ENCODE data around the gene GRIA4.
"Not testable (repeated sequence)": the region's sequence is repeated elsewhere in the genome, so short reads cannot be mapped to it uniquely, and the experiment has no call there.

The GRIA4 gene

GRCh38 chr11:105858841-105859240 is 249.0 kb downstream of the GRIA4 start:
- Histone ChIP-seq H3K9ac (ENCODE audit: low read depth, low read length) (no peak overlapping the region), H3K4me1 (ENCODE audit: insufficient read depth, low read length) (no peaks in the 10 kb centered on the region), H3K9me3 (ENCODE audit: control insufficient read depth, insufficient read depth, low read length) (no peaks in the 10 kb centered on the region), H3K36me3 (ENCODE audit: insufficient read depth, low read length) (no peaks in the 10 kb centered on the region)

DNA sequence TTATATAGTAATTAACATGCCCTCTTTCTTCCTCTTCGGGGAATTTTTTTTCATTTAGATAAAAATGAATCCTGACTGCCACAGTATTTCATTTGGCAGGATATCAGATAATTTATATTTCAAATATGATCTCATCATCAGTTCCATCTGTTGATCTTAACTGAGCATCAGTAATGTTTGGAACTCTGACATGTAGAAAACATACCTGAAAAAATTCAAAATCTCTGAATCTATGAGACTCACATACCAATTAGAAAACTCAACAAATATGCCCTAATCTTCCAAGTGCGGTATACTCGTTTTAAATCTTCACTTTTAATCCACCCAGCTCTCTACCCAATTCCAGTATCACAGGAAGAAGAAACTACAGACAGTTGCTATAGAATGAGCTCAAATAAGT is 250.2 kb downstream of the GRIA4 start:
- H3K36me3 ChIP-seq (ENCODE audit: insufficient read depth, low read length): no peaks in the 10 kb centered on the region
- no peaks in the 10 kb centered on the region for H3K9me3 ChIP-seq (ENCODE audit: control insufficient read depth, insufficient read depth, low read length)
- no peak overlapping the region for H3K9ac ChIP-seq (ENCODE audit: low read depth, low read length)
- no peaks in the 10 kb centered on the region for H3K4me1 ChIP-seq (ENCODE audit: insufficient read depth, low read length)

DNA sequence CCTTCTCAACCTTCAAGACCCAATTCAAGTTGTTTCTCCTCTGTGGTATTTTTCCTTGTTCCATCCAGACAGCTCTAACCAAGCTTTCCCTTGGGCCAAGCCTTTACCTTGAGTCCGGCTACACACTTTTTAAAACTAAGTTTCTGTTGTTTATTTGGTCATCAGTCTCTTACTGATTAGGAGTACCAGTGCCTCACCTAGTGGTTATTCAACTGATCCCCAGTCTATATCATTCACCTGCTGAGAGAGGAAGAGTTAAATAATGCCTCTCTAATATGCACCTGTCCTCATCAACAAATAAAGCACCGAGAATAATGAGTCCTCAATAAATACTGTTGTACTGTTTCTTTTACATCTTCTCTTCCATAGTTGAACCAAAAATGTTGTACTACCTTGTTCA is 251.4 kb downstream of the GRIA4 start:
- no peak overlapping the region for H3K9ac ChIP-seq (ENCODE audit: low read depth, low read length)
- H3K4me1 ChIP-seq (ENCODE audit: insufficient read depth, low read length): no peaks in the 10 kb centered on the region
- no peaks in the 10 kb centered on the region for H3K36me3 ChIP-seq (ENCODE audit: insufficient read depth, low read length)
- H3K9me3 ChIP-seq (ENCODE audit: control insufficient read depth, insufficient read depth, low read length): no peaks in the 10 kb centered on the region

GRCh38 chr11:105862736-105863367 is 253.0 kb downstream of the GRIA4 start:
- H3K9ac ChIP-seq (ENCODE audit: low read depth, low read length): no peak overlapping the region

GRCh38 chr11:105863523-105863922 is 253.7 kb downstream of the GRIA4 start:
- H3K4me1 ChIP-seq (ENCODE audit: insufficient read depth, low read length): peaks cover 7% of the 10 kb centered on the region; the same call in 1 of the 2 replicates
- no peak overlapping the region for H3K9ac ChIP-seq (ENCODE audit: low read depth, low read length)
- no peaks in the 10 kb centered on the region for H3K9me3 ChIP-seq (ENCODE audit: control insufficient read depth, insufficient read depth, low read length)
- no peaks in the 10 kb centered on the region for H3K36me3 ChIP-seq (ENCODE audit: insufficient read depth, low read length)

More at GRCh38 chr11:105862736-105863367, 253.0 kb downstream of the GRIA4 start:
- Histone ChIP-seq H3K4me1 (ENCODE audit: insufficient read depth, low read length) (peaks cover 7% of the 10 kb centered on the region; the same call in 1 of the 2 replicates), H3K9me3 (ENCODE audit: control insufficient read depth, insufficient read depth, low read length) (no peaks in the 10 kb centered on the region), H3K36me3 (ENCODE audit: insufficient read depth, low read length) (no peaks in the 10 kb centered on the region)

- Histone ChIP-seq H3K4me1 (ENCODE audit: insufficient read depth, low read length) (peaks cover 7% of the 10 kb centered on the region; the same call in 1 of the 2 replicates), H3K36me3 (ENCODE audit: insufficient read depth, low read length) (no peaks in the 10 kb centered on the region), H3K9me3 (ENCODE audit: control insufficient read depth, insufficient read depth, low read length) (no peaks in the 10 kb centered on the region), H3K9ac (ENCODE audit: low read depth, low read length) (no peak overlapping the region)
Observed at GRCh38 chr11:105867742-105868141, 257.9 kb downstream of the GRIA4 start.

GRCh38 chr11:105868762-105869285 is 259.0 kb downstream of the GRIA4 start:
- H3K36me3 ChIP-seq (ENCODE audit: insufficient read depth, low read length): no peaks in the 10 kb centered on the region
- H3K9me3 ChIP-seq (ENCODE audit: control insufficient read depth, insufficient read depth, low read length): no peaks in the 10 kb centered on the region
- peaks cover 7% of the 10 kb centered on the region; the same call in 1 of the 2 replicates for H3K4me1 ChIP-seq (ENCODE audit: insufficient read depth, low read length)
- H3K9ac ChIP-seq (ENCODE audit: low read depth, low read length): no peak overlapping the region

DNA sequence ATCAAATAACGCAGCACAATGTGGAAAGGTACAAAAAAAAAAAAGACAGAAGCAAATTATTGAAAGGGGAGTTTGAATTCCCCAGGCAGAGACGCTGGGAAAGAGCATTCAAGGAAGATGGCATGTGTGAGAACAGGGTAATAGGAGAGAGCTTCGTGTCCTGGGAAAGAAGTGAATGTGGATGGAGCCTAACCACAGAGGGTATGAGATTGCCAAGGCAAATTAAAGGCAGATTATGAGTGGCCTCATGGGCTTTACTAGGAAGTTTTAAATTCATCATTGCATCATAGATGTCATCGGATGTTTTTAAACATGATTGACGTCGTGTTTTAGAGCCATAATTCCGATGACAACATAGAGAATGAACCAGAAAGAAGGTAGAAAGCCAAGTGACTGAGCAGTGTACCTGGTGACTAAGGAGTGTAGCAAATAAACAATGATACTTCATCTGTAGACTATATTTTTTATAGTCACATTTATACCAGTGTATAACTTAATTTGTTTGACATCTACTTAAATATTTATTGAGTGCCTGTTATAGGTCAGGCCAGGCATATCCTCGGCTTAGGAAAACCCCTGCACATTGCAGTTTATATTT is 260.7 kb downstream of the GRIA4 start:
- H3K36me3 ChIP-seq (ENCODE audit: insufficient read depth, low read length): no peaks in the 10 kb centered on the region
- H3K9me3 ChIP-seq (ENCODE audit: control insufficient read depth, insufficient read depth, low read length): no peaks in the 10 kb centered on the region
- peaks cover 7% of the 10 kb centered on the region; the same call in 1 of the 2 replicates for H3K4me1 ChIP-seq (ENCODE audit: insufficient read depth, low read length)
- H3K9ac ChIP-seq (ENCODE audit: low read depth, low read length): no peak overlapping the region

DNA sequence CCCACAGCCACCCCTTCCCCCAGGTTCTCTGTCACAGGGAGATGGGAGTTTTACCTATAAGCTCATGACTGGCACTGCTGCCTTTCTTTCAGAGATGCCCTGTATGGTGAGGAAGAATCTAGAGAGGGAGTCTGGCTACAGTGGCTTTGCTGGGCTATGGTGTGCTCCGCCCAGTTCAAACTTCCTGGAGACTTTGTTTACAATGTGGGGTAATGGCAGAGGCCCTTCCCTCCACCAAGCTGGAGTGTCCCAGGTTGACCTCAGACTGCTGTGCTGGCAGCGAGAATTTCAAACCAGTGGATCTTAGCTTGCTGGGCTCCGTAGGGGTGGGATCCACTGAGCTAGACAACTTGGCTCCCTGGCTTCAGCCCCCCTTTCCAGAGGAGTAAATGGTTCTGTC is 268.6 kb downstream of the GRIA4 start:
- Histone ChIP-seq H3K9ac (ENCODE audit: low read depth, low read length) (no peak overlapping the region), H3K36me3 (ENCODE audit: insufficient read depth, low read length) (no peaks in the 10 kb centered on the region), H3K9me3 (ENCODE audit: control insufficient read depth, insufficient read depth, low read length) (no peaks in the 10 kb centered on the region), H3K4me1 (ENCODE audit: insufficient read depth, low read length) (no peaks in the 10 kb centered on the region)

- not testable (repeated sequence) for H3K9me3 ChIP-seq (ENCODE audit: control insufficient read depth, insufficient read depth, low read length); H3K36me3 ChIP-seq (ENCODE audit: insufficient read depth, low read length); H3K9ac ChIP-seq (ENCODE audit: low read depth, low read length); H3K4me1 ChIP-seq (ENCODE audit: insufficient read depth, low read length)
Observed at GRCh38 chr11:105878927-105879326, 269.1 kb downstream of the GRIA4 start.

DNA sequence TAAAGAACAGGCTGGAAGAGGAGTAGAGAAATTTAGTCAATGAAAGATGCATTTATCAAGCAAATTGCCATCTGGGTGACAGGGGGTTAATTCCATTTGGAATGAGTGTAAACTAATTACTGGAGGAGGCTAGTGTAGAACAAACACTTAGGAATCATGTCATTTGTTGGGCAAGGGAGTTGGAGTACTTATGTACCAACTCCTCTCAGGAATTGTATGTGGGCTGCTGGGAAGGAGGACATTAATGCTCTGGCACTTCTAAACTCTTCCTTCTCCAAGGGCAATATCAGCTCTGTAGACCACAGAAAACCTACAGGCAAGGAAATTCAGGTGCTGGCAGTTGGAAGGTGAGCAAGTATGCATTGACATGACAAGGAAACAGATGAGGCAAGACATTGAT is 271.2 kb downstream of the GRIA4 start:
- no peak overlapping the region for H3K9ac ChIP-seq (ENCODE audit: low read depth, low read length)
- no peaks in the 10 kb centered on the region for H3K9me3 ChIP-seq (ENCODE audit: control insufficient read depth, insufficient read depth, low read length)
- H3K36me3 ChIP-seq (ENCODE audit: insufficient read depth, low read length): no peaks in the 10 kb centered on the region
- H3K4me1 ChIP-seq (ENCODE audit: insufficient read depth, low read length): no peaks in the 10 kb centered on the region

GRCh38 chr11:105884436-105884835 is 274.6 kb downstream of the GRIA4 start:
- Histone ChIP-seq H3K9ac (ENCODE audit: low read depth, low read length) (no peak overlapping the region), H3K4me1 (ENCODE audit: insufficient read depth, low read length) (no peaks in the 10 kb centered on the region), H3K9me3 (ENCODE audit: control insufficient read depth, insufficient read depth, low read length) (no peaks in the 10 kb centered on the region), H3K36me3 (ENCODE audit: insufficient read depth, low read length) (no peaks in the 10 kb centered on the region)

GRCh38 chr11:105891685-105892084 is 281.8 kb downstream of the GRIA4 start:
- Histone ChIP-seq H3K9ac (ENCODE audit: low read depth, low read length) (no peak overlapping the region), H3K36me3 (ENCODE audit: insufficient read depth, low read length) (no peaks in the 10 kb centered on the region), H3K9me3 (ENCODE audit: control insufficient read depth, insufficient read depth, low read length) (no peaks in the 10 kb centered on the region), H3K4me1 (ENCODE audit: insufficient read depth, low read length) (no peaks in the 10 kb centered on the region; the same call in 1 of the 2 replicates)

DNA sequence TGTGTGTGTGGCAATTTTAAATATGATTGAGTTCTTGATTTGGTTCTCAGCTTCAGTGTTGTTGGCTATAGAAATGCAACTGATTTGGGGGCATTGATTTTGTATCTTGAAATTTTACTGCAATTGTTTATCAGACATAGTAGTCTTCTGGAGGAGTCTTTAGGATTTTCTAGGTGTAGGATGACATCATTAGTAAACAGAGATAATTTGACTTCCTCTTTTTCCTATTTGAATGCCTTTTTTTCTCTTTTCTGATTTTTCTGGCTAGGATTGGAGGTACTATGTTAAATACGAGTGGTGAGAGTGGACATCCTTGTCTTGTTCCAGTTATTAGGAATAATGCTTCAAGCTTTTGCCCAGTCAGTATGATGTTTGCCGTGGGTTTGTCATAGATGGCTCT is 287.3 kb downstream of the GRIA4 start:
- no peak overlapping the region for H3K9ac ChIP-seq (ENCODE audit: low read depth, low read length)
- no peaks in the 10 kb centered on the region for H3K4me1 ChIP-seq (ENCODE audit: insufficient read depth, low read length)
- H3K36me3 ChIP-seq (ENCODE audit: insufficient read depth, low read length): no peaks in the 10 kb centered on the region
- H3K9me3 ChIP-seq (ENCODE audit: control insufficient read depth, insufficient read depth, low read length): no peaks in the 10 kb centered on the region

GRCh38 chr11:105899772-105900171 is 289.9 kb downstream of the GRIA4 start:
- Histone ChIP-seq H3K9ac (ENCODE audit: low read depth, low read length) (no peak overlapping the region), H3K9me3 (ENCODE audit: control insufficient read depth, insufficient read depth, low read length) (no peaks in the 10 kb centered on the region), H3K4me1 (ENCODE audit: insufficient read depth, low read length) (no peaks in the 10 kb centered on the region), H3K36me3 (ENCODE audit: insufficient read depth, low read length) (no peaks in the 10 kb centered on the region)
